HG03064 (cell line): ENCODE measurements around the gene PNPO.
"Not testable (repeated sequence)": the region's sequence is repeated elsewhere in the genome, so short reads cannot be mapped to it uniquely, and the experiment has no call there.

Experiments
- ATAC-seq: cut with Tn5 transposase; IDR thresholded peaks from one replicate; pipeline ENCODE4 v1.9.1; 2021; ENCODE audit warnings: low read depth; ENCODE audit not compliant: unreplicated experiment

PNPO gene

DNA sequence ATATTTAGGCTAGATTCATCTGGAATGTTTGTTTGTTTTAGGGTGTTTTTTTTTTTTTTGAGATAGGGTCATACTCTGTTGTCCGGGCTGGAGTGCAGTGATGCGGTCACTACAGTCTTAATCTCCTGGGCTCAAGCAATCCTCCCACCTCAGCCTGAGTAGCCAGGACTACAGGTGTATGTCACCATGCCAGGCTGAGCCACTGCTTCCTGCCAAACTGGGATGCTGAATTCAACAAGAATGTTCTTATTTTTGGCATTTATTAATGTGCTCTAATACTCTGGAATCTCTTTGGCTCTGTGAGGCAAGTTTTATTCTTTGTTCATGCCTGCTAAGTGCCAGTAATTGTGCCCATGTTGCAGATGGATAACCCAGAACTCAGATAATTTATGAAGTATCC lies 23.8 kb upstream of the PNPO start:
- ATAC-seq, result no peak

- no peak for ATAC-seq
Measured at GRCh38 chr17:47918006-47918405, 23.4 kb upstream of the PNPO start.

GRCh38 chr17:47918991-47919390 lies 22.4 kb upstream of the PNPO start:
- no peak for ATAC-seq

- ATAC-seq, result not testable (repeated sequence)
Measured at GRCh38 chr17:47919889-47920288, 21.5 kb upstream of the PNPO start.

GRCh38 chr17:47924785-47925677 lies 16.3 kb upstream of the PNPO start:
- ATAC-seq, result no peak

- no peak for ATAC-seq
Measured at GRCh38 chr17:47925678-47925988, 15.7 kb upstream of the PNPO start.

DNA sequence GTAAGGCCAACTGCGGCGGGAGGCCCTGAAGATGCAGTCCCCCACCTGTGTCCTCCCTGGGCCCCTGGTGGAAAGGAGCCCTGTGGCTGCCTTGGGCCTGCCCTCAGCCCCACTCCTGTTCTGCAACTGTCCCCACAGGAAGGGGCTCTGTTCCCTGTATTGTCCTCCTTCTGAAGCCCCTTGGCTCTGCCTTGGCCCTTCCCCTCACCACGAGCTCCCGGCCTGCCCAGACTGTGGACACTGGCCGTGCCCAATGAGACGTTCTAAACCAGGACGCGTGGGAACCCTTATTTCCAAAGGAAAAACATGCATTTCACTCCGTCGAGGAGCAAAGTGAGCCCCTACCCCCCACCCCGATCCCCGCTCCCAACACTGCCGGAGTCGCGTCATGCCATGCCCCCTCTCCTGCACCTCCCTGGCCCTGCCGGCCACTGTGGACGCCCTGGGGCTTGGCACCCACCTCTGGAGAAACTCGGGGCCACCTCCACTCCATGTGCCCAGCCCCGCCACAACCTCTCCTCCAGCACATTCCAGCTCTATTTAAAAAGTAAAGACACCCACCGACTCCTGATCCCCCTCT lies 13.5 kb upstream of the PNPO start:
- ATAC-seq, result no peak

DNA sequence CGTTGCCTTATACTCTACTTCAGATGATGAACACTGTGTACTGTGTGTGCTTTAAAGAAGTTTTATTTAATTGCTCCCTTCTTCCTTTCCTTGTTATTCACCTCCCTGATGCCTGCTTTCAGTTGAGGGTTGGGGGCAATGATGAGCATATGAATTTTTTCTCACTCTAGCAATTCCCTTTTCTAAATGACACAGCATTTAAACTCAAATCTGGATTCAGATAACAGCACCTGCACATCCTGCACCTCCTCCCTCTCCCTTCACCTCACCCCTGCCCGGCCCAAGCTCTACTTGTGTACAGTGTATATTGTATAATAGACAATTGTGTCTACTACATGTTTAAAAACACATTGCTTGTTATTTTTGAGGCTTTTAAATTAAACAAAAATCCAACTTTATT lies 13.0 kb upstream of the PNPO start:
- no peak for ATAC-seq

DNA sequence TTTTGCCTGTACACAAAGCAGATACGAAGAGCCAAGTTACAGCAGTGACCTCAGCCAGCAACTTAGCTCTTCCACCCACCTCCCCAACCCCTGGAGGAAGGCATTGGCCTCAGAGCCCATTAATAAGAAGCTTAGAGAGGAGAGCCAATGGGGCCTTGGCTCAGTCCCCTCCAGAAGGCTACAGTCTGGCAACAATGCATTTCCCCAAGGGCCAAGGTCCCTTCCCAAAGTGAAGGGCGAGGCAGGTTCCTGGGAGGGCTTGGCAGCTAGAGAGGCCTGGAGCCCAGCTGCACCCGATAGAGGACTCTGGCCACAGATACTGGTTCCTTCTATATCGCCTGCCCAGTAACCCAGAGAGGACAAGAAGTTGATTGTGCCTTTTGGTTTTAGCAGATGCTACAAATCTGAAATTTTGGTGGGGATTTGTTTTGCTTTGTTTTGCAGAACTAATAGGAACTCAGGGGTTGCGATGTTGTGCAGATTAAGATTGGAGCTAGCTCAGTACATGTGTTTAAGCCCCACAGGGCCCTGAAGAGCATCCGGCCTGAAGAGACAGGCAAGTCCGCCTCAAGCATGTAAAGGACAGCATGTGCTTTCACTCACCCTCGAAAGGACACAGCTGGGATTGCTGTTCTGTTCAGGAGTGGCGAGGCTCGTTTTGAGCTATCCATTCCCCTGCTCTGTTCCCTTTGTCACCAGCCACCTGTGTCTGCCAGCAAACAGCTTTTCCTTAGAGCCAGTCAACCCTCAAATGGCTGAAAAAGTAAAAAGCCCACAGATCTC lies 12.0 kb upstream of the PNPO start:
- no peak for ATAC-seq

GRCh38 chr17:47931848-47932247 lies 9.5 kb upstream of the PNPO start:
- ATAC-seq, result no peak

- no peak for ATAC-seq
Measured at GRCh38 chr17:47934856-47935255, 6.5 kb upstream of the PNPO start.

DNA sequence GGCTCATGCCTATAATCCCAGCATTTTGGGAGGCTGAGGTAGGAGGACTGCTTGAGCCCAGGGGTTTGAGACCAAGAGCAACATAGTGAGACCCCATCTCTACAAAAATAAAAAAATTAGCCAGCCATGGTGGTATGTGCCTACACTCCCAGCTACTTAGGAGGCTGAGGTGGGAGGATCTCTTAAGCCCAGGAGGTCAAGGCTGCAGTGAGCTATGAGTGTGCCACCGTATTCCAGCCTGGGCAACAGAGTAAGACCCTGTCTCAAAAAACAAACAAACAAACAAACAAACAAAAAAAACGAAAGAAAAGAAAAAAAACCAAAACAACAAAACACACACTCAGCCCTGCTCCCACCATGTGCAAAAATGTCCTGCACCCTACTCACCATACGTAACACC lies 5.9 kb upstream of the PNPO start:
- not testable (repeated sequence) for ATAC-seq

DNA sequence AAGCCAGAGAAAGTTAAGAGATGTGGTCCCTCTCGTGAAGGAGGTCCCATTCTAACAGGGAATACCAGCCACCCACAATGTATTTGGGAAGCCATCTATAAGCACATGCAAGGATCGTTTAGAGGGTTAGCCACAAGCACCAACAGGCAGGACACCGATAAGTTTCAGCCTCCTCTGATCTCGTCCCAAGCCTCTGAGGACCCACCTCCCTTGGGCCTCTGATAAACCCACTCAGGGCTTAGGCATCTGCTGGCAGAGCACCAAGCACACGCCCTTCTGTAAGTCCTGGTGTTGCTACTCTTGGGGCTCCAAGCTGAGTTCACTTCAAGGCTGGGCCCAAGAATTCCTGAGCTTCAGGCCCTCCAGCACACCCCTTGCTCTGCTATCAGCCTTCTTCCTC lies 5.4 kb upstream of the PNPO start:
- ATAC-seq, result no peak

DNA sequence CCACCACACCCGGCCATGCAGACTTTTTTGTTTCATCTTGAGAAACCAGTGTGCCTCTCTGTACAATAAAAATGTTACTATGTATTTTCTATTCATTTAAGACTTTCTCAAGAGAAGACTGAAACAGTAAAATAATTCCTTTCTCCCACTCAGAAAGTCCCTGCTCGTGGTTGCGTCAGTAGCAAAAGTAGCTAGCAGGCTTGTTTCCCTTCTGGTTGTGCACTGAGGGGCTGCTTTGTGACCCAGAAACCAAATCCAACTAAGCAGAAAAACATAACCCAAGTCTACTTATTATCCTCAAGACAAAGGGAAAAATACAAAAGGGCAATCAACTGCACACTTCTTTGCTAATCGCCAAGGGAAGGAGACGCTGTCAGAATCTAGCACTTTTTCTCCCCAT lies 3.4 kb upstream of the PNPO start:
- ATAC-seq, result no peak

- ATAC-seq, result no peak
Measured at GRCh38 chr17:47942096-47942510, 732 bp downstream of the PNPO start.

- ATAC-seq, result no peak
Measured at GRCh38 chr17:47942568-47942967, 1.2 kb downstream of the PNPO start.

DNA sequence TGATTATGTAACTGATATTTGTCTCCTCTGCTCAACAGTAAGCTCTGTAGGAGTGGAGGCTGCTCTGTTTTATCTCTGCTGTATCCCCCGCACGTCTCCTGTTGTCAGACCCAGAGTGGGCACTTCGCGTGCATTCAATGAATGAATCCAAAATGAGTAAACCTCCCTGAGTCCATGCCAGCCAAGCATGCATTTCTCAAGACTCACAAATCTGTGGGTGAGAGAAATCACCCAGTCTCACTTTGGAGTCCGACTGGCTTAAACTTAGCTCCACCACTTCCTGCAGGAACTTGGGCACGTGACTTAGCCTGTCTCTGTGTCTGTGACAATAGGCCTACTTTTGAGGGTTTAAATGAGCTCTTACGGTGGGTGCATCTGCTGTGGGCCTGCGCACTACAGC lies 3.7 kb downstream of the PNPO start:
- ATAC-seq, result no peak

- no peak for ATAC-seq
Measured at GRCh38 chr17:47945529-47946508, 4.4 kb downstream of the PNPO start.

GRCh38 chr17:47946516-47946915 lies 5.1 kb downstream of the PNPO start:
- no peak for ATAC-seq

DNA sequence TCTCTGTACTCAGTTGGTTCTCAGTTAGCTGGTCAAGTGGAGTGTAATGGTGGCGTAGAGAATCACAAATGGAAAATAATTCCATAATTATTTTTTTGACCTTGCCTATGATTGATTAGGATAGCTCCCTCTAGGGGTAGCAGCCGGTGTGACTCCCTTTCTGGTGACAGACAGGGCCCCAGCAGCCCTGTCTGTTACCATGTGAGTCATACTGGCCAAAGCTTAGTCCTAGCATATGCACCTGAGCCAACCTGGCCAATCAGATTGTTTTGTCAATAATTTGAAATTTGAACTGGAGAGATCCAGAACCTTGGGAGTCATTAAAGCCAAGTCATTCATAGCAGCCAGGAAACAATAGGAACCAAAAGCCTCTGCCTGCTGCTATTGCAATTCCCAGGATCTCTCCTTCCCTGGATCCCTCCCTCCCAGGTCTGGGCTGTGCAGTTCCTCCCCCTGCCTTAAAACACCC lies 5.6 kb downstream of the PNPO start:
- ATAC-seq, result no peak
